DMS153 treated with DMSO at 0.1 percent for 48 hours (cell line): ENCODE data around the gene AAGAB.
"Not testable (repeated sequence)": the region's sequence is repeated elsewhere in the genome, so short reads cannot be mapped to it uniquely, and the experiment has no call there.

Experiments
- DNase-seq: peaks from one replicate; lab custom pipeline; 2025; ENCODE audit not compliant: unreplicated experiment; lab: John Stamatoyannopoulos, UW

Gene AAGAB

GRCh38 chr15:67253549-67254237, 768 bp downstream of the AAGAB start:
- no peak for DNase-seq

- no peak for DNase-seq
Measured at GRCh38 chr15:67253101-67253500, 1.4 kb downstream of the AAGAB start.

- DNase-seq: no peak
Measured at GRCh38 chr15:67251318-67251717, 3.1 kb downstream of the AAGAB start.

DNA sequence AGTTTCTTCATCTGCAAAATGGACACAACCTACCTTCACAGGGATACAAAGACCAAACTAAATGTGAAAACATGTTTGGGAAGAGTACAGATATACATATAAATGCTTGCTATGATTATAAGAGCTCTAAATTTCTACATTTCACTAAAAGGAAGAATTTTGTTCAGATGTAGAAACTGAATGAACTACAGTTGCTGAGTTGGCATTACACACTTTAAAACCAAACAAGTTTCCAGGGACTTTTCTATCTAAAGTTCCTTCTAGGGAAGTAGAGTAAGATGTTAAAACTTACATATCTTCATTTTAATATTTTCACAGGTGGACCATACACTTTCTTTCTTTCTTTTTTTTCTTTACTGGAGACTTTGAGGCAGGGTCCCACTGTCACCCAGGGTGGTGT, 4.6 kb downstream of the AAGAB start:
- no peak for DNase-seq

- DNase-seq: no peak
Measured at GRCh38 chr15:67248011-67248505, 6.4 kb downstream of the AAGAB start.

- not testable (repeated sequence) for DNase-seq
Measured at GRCh38 chr15:67246606-67247005, 7.9 kb downstream of the AAGAB start.

GRCh38 chr15:67244971-67245478, 9.4 kb downstream of the AAGAB start:
- DNase-seq: no peak

GRCh38 chr15:67242708-67243111, 11.8 kb downstream of the AAGAB start:
- no peak for DNase-seq

DNA sequence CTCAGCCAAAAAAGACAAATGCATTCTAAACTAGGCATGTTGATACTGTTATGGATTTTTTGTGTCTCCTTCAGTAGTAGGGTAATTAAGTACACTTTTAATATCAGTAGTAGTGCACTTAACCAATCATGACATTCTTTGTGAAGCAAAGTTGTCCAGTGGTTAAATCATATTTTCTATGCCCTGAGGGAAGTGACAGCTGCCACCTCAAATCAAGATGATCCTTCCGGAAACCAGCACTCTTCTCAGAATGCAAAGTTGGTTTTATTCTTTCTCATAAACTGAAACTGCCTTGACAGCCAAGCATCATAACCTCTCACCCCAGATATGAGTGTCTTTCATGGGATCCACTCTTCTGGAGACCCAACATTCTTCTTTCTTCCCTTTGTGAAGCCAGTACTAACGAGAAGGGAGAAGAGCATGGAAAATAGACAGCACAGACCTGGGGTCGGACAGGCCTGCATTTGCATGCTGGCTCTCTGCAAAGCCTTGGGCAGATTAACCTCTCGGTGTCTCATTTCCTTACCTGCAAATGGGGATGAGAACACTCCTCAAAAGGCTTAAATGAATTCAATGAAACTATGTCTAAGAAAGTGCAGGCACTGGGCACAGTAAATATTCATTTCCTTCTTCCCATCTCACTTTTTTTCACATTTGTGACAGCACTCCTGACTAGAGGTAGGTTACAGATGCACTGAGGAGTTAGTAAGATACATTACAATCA, 13.2 kb downstream of the AAGAB start:
- no peak for DNase-seq

GRCh38 chr15:67240235-67241131, 14.0 kb downstream of the AAGAB start:
- no peak for DNase-seq

DNA sequence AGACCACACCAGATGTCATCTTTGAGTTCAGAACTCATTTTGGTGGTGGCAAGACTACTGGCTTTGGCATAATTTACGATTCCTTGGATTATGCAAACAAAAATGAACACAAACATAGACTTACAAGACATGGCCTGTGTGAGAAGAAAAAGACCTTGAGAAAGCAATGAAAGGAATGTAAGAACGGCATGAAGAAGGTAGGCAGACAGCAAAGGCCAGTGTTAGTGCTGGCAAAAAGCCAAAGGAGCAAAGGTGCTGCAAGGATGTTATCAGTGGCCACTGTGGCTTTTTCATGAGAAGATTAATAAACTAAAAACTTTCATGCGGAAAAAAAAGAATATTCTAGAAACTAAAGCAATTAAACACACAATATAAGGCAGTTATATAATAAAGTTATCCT, 21.9 kb downstream of the AAGAB start:
- no peak for DNase-seq

GRCh38 chr15:67230504-67230903, 24.0 kb downstream of the AAGAB start:
- DNase-seq: no peak

DNA sequence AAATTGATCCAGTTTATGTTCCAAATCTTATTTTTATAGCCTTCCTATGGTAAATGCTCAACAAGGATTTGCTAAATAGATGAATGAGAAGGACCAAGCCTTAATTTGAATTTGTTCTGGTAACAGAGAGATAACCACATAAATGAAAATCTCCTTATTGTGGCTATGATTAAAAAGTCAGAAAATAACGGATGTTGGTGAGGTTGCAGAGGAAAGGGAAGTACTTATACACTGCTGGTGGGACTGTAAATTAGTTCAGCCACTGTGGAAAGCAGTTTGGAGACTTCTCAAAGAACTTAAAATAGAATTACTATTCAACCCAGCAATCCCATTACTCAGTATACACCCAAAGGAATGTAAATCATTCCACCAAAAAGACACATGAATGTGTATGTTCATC, 26.2 kb downstream of the AAGAB start:
- DNase-seq: no peak

DNA sequence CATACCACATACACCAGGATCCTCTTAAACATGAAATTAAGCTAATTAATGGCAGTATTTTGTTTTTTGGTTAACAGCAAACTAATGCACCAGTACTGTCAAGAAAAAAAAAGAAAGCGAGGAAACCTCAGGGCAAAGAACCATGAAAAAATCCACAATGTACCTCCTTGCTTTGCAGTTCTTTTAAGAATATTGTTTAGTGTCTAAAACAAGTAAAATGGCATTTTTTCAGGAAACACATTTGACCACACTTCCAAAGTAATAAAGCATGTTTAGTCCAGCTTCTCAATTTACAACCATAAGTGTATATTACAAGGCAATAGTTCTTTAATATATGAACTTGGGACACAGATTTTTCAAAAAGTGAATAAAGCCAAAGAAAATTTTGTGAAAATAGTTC, 26.6 kb downstream of the AAGAB start:
- no peak for DNase-seq

DNA sequence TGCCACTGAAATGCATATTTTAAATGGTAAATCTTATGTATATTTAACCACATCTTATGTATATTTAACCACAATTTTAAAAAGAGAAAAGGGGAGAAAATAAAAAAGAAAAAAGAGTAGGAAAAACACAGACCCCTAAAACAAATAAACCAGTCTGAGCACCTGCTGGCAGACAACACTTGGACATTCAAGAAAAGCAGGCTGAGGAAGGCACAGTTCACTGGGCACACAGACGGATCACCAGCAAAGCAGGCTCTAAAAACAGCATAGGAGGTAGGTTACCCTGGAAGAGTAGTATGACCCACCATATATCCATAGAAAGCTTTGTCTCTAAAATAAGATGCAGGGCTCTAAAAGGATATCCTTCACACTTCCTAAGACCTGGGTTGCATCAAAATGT, 27.0 kb downstream of the AAGAB start:
- DNase-seq: no peak

- DNase-seq: no peak
Measured at GRCh38 chr15:67225336-67225735, 29.1 kb downstream of the AAGAB start.

DNA sequence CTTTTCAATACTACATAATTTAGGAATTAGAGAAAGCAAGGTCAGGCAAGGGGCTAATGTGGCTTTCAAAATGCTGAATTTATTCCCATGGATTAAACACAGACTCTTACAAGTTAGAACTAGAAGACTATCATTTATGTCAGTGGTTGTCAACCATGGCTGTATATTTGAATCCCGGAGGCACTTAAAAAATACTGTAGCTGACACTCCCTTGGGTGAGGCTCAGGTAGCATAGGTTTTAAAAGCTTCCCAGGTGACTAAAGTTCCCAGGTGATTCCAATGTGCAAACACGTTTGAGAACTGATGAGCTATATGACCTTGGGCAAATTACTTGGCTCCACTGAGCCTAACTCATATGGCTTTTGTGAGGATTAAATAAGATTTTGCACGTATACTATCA, 29.6 kb downstream of the AAGAB start:
- no peak for DNase-seq

DNA sequence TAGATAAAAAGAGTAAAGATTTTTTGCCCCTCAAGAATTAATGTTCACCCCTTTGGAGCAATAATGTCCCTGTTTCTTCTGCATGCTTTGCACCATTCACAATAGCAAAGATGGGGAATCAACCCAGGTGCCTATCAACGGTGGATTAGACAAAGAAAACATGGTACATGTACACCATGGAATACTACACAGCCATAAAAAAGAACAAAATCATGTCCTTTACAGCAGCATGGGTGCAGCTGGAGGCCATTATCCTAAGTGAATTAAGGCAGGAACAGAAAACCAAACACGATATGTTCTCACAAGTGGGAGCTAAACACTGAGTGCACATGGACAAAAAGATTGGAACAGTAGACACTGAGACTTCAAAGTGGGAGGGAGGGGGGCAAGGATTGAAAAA, 35.2 kb downstream of the AAGAB start:
- no peak for DNase-seq

GRCh38 chr15:67218428-67218827, 36.0 kb downstream of the AAGAB start:
- DNase-seq: no peak

DNA sequence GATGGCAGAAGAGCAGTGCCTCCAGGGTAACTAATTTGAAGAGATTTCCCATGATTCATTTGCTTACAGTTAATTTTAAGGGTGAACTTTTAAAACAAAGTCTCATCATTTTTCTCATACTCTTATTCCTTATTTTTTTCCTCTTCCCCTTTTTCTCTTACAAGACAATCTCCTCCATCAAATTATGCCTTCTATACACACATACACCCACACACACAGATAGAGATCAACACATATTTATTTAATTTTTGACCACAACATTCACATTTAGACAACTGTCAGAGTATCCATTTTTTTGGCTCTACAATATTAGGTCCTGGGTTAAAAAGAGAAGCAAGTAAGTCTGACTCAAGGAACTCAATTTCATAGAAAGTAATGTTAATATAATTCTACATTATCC, 37.6 kb downstream of the AAGAB start:
- no peak for DNase-seq

DNA sequence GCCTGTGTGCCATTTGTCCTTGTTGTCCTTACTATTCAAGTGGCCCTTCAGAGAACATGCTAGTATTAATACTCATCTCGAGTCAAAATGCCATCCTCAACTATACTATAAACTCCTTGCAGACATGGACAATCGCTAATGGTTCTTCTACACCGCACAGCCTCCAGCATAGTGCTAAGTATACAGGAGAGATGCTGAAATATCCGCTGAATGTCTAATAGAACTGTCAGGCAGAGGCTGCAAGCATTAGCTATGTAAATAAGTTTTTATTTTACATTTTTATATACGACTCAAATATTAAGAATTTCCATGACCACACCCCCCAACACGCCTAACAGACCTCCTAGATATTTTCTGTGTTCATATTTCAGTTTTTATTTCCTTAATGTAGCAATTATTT, 39.4 kb downstream of the AAGAB start:
- DNase-seq: no peak
